Measurements from ENCODE around the gene DMRTA1.
A peak's percentile ranks its signal among the peaks of the same experiment; 100 is the strongest.

DNA sequence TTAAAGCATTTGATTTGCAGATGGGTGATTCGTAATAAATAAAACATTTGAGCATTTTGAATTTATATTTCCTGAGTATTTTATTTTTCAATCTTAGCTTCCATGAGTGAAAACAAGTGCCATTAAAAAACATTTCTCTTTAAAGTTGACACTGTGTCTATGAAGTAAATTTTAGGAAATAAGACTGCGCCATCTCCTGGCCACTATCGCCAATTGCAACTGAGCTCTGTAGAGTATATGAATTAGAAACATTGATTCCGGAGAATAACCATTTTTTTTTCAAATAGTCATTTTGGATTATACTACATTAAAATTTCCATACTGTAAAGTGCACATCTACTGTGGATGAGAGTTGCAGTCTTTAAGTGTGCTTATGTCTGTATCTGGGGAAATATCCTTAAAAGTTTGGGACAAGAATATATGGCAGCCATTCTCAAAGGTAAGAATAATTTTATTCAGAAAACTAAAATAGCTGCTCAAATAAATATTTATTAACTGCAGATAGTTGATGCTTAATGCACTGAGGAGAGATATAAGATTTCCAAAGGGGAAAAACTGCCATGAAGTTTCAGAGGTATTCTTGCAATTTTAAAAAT lies 5.9 kb downstream of the DMRTA1 start:
- TF ChIP-seq, protein P1, sequence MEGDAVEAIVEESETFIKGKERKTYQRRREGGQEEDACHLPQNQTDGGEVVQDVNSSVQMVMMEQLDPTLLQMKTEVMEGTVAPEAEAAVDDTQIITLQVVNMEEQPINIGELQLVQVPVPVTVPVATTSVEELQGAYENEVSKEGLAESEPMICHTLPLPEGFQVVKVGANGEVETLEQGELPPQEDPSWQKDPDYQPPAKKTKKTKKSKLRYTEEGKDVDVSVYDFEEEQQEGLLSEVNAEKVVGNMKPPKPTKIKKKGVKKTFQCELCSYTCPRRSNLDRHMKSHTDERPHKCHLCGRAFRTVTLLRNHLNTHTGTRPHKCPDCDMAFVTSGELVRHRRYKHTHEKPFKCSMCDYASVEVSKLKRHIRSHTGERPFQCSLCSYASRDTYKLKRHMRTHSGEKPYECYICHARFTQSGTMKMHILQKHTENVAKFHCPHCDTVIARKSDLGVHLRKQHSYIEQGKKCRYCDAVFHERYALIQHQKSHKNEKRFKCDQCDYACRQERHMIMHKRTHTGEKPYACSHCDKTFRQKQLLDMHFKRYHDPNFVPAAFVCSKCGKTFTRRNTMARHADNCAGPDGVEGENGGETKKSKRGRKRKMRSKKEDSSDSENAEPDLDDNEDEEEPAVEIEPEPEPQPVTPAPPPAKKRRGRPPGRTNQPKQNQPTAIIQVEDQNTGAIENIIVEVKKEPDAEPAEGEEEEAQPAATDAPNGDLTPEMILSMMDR (IDR thresholded peaks at IDR 0.05): peak; percentile 72 to 85 (median 82)
- no peak for TF ChIP-seq POLR2A (IDR thresholded peaks at IDR 0.05)

Data from transverse colon (tissue), 3 donors.